Vagina (tissue), 2 donors: ENCODE results near the gene OBSCN.

Experiments used
- POLR2A ChIP-seq, 2 donors: fragments of 450-650 bp; IDR thresholded peaks; one replicate each; pipeline ENCODE4 v1.6.1; 2017; ENCODE audit warnings: antibody characterized with exemption in 2 of 2, mild to moderate bottlenecking in 2 of 2, moderate library complexity in 2 of 2
- TF ChIP-seq, protein P1 (sequence below), 3 experiments: fragments of 450-650 bp in 2 of 3; fragments of 200-600 bp in 1 of 3; sonication (generic) in 1 of 3; IDR thresholded peaks; one replicate each; pipeline ENCODE4 v1.5.1; 2017 to 2019; ENCODE audit warnings: antibody characterized with exemption in 3 of 3, mild to moderate bottlenecking in 2 of 3, moderate library complexity in 2 of 3

DNA sequence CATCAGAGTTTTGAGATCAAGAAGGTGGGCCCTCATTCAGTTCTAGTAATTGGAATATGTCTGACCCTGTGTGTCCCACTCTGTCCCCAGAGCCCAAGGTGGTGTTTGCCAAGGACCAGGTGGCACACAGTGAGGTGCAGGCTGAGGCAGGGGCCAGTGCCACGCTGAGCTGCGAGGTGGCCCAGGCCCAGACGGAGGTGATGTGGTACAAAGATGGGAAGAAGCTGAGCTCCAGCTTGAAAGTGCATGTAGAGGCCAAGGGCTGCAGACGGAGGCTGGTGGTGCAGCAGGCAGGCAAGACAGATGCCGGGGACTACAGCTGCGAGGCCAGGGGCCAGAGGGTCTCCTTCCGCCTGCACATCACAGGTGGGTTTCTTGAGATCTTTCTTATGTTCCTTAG lies 35.2 kb downstream of the OBSCN start:
- TF ChIP-seq, protein P1, sequence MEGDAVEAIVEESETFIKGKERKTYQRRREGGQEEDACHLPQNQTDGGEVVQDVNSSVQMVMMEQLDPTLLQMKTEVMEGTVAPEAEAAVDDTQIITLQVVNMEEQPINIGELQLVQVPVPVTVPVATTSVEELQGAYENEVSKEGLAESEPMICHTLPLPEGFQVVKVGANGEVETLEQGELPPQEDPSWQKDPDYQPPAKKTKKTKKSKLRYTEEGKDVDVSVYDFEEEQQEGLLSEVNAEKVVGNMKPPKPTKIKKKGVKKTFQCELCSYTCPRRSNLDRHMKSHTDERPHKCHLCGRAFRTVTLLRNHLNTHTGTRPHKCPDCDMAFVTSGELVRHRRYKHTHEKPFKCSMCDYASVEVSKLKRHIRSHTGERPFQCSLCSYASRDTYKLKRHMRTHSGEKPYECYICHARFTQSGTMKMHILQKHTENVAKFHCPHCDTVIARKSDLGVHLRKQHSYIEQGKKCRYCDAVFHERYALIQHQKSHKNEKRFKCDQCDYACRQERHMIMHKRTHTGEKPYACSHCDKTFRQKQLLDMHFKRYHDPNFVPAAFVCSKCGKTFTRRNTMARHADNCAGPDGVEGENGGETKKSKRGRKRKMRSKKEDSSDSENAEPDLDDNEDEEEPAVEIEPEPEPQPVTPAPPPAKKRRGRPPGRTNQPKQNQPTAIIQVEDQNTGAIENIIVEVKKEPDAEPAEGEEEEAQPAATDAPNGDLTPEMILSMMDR (IDR thresholded peaks at IDR 0.05), result no peak
- TF ChIP-seq POLR2A (IDR thresholded peaks at IDR 0.05), result no peak
